Transverse colon (tissue), 4 donors: Measurements from ENCODE around the gene SREBF1.

Source experiments
- POLR2A ChIP-seq: fragments of 450-650 bp; IDR thresholded peaks from one replicate; pipeline ENCODE4 v1.6.1; 2016; ENCODE audit warnings: antibody characterized with exemption, mild to moderate bottlenecking, moderate library complexity
- POLR2AphosphoS5 ChIP-seq, 3 donors: sonication (generic); formaldehyde crosslinking; IDR thresholded peaks; one replicate each; pipeline ENCODE4 v1.6.1; 2016; ENCODE audit warnings: antibody characterized with exemption in 3 of 3
- TF ChIP-seq, protein P1 (sequence below), 5 experiments: fragments of 200-600 bp in 3 of 5; fragments of 450-650 bp in 2 of 5; sonication (generic) in 3 of 5; IDR thresholded peaks; 1 replicate in 2 of 5; 2 replicates in 3 of 5; pipeline ENCODE4 v1.5.1; 2016 to 2017; ENCODE audit warnings: antibody characterized with exemption in 5 of 5, inconsistent platforms in 3 of 5, mild to moderate bottlenecking in 2 of 5, moderate library complexity in 1 of 5

DNA sequence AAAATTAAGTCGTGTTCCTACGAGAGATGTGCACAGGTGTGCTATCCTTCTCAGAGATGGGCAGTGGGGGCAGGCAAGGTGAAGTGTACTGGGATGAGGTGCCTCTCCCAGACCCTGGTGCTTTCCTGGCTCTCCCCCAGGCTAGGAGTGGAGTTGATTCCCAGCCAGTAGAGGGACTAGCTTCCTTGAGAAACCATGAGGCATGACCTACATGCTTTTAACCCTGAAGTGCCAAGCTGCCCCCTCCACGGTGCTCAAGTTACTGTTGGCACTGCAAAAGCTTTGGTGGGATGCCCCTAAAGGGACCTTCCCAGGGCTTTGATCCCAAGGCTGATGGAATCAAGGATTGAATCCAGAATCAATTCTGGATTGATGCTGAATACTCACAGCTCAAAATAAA lies 47.0 kb upstream of the SREBF1 start:
- TF ChIP-seq, protein P1, sequence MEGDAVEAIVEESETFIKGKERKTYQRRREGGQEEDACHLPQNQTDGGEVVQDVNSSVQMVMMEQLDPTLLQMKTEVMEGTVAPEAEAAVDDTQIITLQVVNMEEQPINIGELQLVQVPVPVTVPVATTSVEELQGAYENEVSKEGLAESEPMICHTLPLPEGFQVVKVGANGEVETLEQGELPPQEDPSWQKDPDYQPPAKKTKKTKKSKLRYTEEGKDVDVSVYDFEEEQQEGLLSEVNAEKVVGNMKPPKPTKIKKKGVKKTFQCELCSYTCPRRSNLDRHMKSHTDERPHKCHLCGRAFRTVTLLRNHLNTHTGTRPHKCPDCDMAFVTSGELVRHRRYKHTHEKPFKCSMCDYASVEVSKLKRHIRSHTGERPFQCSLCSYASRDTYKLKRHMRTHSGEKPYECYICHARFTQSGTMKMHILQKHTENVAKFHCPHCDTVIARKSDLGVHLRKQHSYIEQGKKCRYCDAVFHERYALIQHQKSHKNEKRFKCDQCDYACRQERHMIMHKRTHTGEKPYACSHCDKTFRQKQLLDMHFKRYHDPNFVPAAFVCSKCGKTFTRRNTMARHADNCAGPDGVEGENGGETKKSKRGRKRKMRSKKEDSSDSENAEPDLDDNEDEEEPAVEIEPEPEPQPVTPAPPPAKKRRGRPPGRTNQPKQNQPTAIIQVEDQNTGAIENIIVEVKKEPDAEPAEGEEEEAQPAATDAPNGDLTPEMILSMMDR (IDR thresholded peaks at IDR 0.05) = no peak
- TF ChIP-seq POLR2A (no peak), POLR2AphosphoS5 (IDR thresholded peaks at IDR 0.05) (no peak)
